Left renal pelvis (tissue), 4 donors: ENCODE results near the gene ADAM22. TPM values are rescaled to one million over a fixed set of nuclear protein-coding genes. Genes with fewer than 3 reads are reported as not detected.

Experiments
- DNase-seq, 4 donors: peaks; one replicate each; pipeline ENCODE4 v3.0.0-alpha.2; 2013; ENCODE audit warnings: low read depth in 4 of 4, low spot score in 3 of 4
- polyA plus RNA-seq, 4 donors: library from polyadenylated mRNA; unstranded; fragments of 120-200 nt; gene quantifications; one replicate each; pipeline ENCODE4 v1.2.1, GENCODE V29; 2013; ENCODE audit not compliant: insufficient read length in 4 of 4

The ADAM22 gene
- polyA plus RNA-seq, 4 donors = 3.7 to 14.9 (median 12.9) TPM

DNA sequence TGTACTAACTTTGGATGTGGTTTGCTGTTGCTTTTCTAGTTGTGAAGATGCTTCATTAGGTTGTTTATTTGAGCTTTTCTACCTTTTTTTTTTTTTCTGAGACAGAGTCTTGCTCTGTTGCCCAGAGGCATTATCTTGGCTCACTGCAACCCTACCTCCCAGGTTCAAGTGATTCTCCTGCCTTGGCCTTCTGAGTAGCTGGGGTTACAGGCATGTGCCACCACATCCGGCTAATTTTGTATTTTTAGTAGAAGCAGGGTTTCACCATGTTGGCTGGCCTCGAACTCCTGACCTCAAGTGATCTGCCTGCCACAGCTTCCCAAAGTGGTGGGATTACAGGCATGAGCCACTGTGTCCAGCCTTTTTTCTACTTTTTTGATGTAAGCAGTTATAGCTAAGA, 93.7 kb downstream of the ADAM22 start:
- DNase-seq = no peak

DNA sequence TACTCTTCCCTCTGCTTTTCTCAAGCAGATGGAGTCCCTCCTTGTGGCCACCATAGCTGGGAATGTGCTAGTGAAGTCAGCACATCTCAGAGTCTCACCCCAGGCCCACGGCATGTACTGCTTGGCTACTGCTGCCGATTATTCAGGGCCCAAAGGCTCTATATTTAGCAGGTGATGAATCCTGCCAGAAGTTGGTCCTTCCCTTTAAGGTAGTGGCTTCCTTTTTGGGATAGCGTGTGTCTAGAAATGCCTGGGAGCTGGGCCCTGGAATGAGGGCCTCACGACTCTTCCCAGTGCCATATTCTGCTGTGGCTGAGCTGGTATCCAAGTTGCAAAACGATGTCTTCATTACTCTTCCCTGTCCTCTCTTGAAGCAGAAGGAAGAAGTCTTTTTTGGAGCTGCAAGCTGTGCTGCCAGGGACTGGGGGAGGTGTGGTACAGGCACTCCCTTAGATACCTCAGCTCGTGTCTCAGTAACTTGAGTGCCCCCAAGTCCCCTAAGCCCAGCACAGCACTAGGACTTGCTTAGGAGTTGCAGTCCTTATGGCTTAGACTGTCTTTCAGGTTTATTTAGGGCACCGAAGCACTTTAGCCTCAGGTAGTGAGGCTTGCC, 100.1 kb downstream of the ADAM22 start:
- no peak for DNase-seq

DNA sequence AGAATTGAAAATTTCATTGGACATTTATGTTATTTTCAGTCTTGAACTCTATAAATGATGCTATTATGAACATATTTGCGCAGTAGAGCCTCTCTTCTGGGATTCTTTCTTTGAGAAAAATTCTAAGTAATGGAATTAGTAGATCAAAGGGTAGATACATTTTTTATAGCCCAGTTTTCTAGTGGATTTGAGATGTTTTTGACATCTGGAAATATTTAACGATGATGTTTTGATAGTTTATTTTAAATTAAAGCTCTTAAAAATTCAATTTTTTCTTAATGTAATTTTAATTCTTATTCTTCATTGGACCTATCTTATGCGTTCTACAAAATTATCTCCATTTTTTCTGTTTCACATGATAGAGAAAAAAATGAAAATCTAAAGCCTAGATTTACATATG, 103.0 kb downstream of the ADAM22 start:
- DNase-seq = no peak

DNA sequence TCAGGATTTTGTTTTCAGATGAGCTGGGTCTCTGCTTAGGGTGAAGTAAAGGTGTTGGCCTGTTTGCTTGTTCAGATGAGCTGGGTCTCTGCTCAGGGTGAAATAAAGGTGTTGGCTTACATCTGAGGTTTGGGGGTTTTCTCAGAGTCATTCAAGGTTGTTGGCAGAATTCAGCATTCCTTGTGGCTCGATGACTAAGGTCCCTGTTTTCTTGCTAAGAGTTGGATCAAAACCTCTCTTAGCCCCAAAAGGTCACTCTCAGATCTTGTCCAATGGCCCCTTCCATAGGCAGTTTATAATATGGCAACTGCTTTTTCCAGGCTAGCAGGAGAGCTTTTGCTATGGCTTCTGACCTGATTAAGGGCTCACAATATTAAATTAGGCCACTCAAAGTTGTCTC, 106.6 kb downstream of the ADAM22 start:
- DNase-seq = no peak

DNA sequence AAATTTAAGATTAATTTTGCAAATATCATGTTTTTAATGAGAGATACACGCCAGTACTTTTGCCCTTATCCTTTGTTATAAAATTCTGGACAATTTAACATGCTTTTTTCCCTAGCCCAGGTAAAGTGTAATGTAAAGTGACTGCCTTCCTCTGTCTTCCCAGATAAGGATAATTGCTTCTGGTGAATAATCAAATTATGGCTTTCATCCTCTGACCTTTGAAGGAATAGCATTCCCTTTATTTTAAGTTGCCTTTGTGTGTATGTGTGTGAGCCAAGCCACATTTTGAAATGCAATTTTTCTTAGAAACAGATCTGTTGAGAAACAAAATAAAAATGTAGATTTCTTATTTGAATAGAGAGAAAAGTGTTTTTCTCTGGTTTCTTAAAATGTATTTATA, 107.5 kb downstream of the ADAM22 start:
- DNase-seq = no peak

DNA sequence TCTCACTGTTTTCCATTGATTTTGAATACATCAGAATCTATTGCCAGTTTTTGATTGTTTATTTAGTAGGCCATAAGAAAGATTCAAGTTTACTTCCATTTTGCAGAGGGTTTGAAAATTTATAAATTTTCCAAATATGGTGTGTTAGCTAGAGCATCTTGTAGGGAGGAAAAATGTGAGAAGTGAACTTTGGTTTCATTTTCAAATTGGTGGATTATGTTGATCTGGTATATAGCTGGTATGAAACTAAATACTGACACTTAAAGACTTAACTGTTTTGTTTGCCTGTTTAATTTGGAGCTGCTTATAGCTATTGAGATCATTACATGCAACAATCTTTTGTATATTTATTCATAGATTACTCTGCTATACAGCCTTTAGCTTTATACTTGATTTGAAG, 108.1 kb downstream of the ADAM22 start:
- no peak for DNase-seq

DNA sequence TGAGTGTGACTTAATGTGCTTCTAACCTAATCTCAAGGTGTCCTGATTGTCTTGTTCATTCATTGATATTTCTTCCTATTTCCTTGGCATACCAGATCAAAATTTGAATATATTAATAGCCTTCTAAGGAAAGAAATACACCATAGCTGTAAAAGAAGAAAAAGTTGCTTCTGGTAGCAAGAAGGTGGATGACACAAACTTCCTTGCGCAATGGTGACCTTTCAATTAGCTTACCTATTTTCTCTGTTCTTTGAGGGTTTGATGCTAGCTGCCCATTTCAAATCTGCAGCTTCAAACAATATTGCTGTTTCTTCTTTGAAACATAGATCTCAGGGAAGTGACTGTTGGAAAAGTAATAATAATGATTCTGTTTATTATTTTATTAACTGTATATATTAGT, 108.8 kb downstream of the ADAM22 start:
- DNase-seq = no peak

DNA sequence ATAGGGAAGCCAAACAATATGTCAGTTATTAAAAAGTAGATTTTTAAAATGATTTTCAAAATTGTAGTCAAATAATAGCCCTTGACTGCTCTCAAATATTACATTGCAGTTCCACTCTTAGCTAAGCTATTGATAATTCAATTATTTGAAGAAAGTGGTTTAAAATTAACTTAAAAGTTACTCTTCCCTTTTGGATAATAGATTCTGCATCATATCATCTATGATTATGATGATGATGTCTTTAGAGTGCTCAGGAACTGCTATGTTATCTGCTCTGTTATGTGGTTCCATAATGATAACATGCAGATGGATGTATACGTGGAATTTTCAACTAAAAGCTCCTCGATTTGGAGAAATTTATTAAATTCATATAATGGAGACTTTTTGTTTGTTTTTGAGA, 110.0 kb downstream of the ADAM22 start:
- DNase-seq = no peak

DNA sequence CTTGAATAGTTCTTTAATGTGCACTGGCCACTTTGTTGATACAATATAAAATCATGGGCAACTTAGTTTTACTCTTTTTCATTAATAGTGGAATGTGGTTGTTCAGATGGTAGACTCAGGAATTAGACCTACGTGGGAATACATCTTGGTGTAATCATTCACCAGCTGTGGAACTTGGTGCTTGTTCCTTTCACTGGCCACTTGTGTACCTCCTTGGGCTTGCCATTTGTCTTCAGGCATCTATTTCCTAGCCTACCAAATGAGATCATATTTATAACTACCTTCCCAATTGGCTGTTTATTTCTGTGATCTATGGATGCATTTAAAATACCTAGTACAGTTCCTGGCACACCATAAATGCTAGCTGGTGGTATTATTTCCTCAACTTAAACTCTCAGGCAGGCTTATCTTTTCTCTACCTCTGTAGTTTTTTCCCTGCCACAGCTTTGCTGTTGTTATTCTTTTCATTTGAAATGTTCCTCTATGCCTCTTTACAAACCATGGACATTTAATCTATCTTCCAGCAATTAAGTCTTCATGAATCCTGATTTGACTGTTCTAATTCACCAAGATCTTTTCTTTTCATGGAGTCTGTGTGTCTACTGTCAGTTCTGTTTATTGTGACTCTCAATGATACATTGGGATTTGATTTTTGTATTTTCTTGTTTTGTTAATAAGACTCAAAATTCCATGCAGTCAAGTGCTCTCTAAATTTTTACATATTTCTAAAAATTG, 113.0 kb downstream of the ADAM22 start:
- DNase-seq = no peak

DNA sequence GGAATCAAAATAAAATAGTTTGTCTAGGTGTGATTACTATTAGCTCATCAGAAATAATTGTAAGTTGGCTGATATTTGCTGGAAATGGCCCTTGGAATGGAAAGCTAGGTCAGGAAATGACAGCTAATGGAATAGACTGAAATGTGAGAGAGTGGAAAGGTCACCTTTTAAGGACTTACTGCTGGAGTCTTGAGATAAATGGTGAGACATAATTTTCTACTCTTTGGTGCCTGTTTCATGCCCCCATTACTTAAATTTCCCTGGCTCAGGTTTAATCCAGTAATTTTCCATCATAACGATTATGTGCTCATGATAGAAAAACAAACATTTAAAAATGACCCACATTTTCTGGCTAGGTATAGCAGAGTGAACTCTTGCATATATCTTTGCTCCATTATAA, 123.6 kb downstream of the ADAM22 start:
- no peak for DNase-seq

DNA sequence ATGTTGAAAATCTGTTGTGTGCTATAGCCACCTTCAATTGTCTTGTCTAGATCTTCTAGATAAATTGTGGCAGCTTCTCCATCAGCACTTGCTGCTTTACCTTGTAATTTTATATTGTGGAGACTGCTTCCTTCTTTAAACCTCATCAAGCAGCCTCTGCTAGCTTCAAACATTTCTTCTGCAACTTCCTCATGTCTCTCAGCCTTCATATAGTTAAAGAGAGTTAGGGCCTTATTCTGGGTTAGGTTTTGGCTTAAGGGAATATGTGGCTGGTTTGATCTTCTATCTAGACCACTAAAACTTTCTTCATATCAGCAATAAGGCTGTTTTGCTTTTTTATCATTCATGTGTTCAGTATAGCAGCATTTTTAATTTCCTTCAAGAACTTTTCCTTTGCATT, 128.2 kb downstream of the ADAM22 start:
- DNase-seq = no peak

DNA sequence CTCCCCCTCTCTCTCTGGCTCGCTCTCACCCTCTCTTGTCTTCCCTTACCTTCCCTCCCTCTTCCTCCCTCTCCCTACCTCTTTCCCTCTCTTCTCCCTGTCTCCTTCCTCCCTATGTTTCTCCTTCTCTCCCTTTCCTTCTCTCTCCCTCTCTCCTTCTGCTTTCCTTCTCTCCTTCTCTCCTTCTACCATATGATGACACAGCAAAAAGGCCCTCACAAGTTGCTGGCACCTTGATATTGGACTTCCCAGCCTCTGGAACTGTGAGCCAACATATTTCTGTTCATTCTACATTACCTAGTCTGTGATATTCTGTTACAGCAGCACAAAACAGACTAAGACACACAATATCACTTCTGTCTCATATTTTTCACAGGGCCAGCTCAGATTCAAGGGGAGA, 135.0 kb downstream of the ADAM22 start:
- DNase-seq = no peak

DNA sequence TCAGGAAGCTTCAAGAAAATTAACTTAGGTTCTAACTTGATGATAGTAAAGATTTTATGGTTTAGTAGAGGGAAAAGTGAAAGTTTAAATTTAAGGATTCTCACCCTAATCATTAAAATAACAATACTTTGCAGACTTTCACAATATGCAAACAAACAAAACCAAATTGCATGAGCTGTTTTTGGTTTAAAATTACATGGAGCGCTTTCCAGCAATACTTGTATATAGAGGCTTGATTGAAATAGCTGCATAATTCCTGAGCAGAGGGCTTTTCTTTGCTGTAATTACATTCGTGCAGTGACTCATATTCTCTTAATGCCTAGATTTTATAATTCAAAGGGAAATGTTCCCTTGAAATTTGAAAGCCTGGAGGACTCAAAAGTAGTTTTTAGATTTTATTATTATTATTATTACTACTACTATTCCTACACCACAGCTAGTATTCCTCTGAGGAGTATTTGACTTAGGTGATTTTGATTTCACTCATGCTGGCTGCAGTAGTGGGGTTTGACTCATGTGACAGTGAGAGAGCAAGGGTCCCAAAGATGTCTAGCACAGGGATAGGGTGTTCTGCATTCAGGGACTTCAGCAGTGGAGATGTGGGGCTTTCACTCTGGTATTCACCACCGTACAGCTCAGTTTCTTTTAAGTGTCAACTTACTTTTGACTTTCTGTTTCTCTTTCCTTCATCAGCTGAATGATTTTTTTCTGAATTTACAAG, 138.1 kb downstream of the ADAM22 start:
- DNase-seq = no peak

DNA sequence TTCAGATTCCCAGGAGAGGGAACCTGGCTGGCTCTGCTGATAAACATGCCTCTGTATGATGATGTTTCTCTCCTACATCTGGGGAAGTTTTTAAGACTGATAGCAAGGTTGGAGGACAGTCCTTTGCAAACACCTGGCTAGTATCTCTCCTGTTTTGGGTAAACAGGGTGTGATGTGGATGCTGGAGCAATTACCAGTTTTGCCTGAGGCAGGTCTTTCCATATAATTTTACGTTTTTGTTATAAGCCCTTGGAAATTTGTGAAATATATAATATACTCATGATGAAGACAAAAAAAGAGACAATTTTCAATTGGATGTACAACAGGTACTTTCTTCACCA, 138.6 kb downstream of the ADAM22 start:
- no peak for DNase-seq

DNA sequence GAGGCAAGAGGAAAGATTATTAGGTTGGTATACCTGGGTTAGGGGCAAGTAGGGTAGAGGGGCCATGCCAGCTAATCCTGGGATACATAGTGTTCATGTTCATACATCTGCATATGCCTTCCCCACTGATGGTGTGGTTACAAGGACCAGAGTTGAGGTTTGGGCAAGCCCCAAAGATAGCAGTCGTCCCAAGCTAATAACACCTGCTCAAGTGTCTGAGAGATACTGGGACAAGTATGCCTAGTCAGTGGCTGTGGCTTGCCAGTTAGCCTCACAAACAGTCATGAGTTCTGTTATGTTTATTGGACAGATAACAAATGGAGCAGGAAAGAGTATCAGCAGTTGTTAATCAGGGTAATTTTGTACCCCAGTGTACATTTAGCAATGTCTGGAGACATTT, 139.6 kb downstream of the ADAM22 start:
- no peak for DNase-seq

DNA sequence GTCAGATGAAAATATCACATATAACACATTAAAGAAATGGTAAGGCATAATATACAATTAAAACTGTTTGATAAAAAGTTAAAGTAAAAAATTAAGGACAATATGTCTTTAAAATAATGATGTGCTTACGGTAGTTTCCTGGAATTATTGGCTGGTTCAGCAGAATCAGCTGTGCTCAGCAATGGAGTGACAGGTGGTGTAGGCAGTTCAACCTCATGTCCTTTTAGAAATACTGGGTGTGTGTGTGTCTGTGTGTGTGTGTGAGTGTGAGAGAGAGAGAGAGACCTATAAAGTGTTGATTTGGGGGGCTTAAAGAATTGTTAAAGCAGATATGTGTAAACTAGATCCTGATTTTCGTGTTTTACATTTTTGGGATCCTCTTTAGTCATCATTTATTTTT, 141.2 kb downstream of the ADAM22 start:
- no peak for DNase-seq

DNA sequence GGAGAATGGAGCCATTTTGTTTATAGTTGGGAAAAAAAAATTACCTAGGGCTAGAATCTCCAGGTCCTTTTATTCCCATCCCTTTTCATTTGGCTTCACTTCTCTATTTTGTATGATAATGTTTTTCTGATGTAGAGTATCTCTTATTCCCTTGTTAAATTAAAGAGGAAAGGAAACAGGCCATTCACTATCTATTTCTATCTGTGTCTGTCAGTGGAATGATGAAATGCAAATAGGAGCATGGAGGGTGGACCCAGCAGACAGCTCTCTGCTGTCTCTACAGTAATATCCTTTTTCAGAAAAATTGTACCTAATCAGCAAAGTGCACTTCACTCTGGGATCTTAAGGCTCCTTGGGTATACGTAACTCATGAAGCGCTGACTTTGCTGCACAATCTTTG, 149.8 kb downstream of the ADAM22 start:
- no peak for DNase-seq

DNA sequence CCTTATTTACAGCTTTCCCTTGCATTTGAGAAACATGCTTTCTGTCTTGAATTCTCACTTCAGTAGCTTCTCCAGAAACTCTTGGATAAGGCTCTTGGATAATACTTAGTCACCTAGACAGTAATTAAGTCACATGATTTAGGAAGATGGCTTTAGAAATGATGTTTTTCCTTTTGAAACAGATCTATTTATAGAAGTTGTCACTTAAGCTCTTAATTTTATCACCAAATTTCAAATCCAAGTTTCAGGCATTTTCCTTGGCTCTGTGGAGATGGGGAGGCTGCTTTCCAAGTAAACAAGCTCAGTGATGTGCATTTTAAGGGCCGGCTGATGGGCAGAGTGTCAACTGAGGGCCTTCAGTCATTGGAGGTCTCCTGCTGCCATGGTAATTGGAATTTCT, 155.5 kb downstream of the ADAM22 start:
- no peak for DNase-seq

DNA sequence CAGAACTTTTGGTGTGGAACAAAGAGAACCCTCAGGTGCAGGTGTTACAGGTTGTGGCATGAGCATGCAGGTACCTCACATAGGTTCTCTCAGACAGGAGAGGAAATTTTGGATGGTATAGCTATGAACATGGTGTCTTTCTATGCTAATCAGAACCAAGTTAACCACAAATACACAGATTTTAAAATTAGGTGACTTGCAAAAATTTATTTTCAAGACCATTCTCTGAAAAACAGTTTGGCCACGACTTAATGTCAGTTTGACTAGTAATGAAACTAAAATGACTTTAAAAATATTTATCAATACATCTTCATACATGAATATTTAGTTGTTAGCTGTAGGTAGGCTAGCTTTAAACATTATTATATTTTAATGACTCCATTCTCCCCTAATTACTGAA, 156.2 kb downstream of the ADAM22 start:
- DNase-seq = no peak

DNA sequence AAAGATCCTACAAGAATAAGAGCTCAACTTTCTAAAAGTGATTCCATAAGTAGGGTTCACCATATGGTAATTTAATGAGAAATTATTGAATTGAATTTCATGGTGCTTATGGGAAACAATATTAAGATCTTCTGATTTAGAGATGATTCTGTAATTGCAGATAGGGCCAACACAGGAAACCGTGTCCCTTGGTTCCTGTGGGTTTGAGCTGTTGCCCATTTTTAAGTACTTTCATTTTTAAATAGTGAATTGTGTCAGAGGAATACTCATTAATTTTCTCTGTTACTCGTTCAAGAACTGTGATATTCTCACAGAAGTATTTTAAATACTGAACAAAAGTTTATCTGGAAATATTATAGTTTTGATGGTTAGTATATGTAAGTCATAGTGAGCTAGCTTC, 156.6 kb downstream of the ADAM22 start:
- no peak for DNase-seq

DNA sequence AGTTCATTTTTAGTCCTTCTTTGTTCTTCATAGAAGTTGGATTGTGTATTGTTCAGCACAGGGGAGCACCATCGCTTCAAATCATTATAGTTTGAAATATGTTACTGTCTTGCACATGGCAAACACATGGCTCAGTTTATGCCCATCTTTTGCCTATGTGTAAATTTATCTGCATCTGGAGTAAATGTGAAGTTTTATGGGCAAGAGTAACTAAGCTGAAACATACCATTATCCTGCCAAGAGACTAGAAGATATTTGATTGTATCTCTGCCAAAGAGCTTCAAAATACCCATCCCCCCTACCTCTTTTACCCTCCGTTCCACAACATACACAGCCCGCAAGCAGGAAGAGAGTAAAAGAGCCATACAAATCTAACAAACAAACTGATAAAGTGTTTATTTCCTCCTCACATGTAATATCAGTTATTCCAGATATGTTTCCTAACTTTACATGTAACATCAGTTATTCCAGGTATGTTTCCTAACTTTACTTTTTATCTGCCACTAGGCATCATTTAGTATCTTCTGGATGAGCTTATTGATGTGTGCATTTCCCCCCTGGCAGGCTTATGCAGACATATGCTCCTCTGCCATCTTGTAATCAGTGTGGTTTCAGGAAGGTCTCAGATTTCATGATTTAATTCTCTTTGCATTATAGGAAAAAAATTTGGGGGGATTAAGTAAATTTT, 158.1 kb downstream of the ADAM22 start:
- DNase-seq = no peak

DNA sequence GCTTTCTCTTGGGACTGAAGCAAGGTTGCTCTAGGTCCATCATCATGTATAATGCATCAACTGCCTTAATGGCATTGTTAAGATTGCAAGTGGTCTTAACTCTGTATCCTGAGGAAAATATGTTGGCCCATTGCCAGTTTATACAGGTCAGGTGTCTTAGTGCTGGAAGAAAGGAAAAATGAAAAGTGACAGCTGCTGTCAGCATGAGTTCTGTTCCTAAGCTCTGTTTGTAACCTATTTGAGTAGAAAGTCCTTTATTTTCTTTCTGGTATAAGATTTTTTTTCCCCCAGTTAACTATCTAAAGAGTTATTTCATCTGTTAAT, 158.6 kb downstream of the ADAM22 start:
- DNase-seq = no peak
